SK-N-SH (cell line): Measurements from ENCODE around the gene CES1. TPM values are rescaled to one million over a fixed set of nuclear protein-coding genes. Genes with fewer than 3 reads are reported as not detected.
"Not testable (repeated sequence)": the region's sequence is repeated elsewhere in the genome, so short reads cannot be mapped to it uniquely, and the experiment has no call there.

Experiments
- CTCF ChIA-PET: fragments of 300-600, 350-600 bp; formaldehyde crosslinking; extraction: SDS; loops from one replicate; lab custom pipeline; 2021; lab: Yijun Ruan, JAX
- POLR2A ChIA-PET: fragments of 350-600 bp; sonication (Branson Sonifier 250); formaldehyde crosslinking; extraction: SDS; loops from one replicate; lab custom pipeline; 2020; ENCODE audit warnings: antibody characterized with exemption, inconsistent platforms; lab: Yijun Ruan, JAX
- DNase-seq: peaks from one replicate; pipeline ENCODE4 v3.0.0; 2012
- H2AFZ ChIP-seq: fragments of 200-600 bp; sonication (generic); 2 replicates; pipeline ENCODE4 v1.8.1; 2016; ENCODE audit warnings: antibody characterized with exemption, mild to moderate bottlenecking, low read depth
- H3F3A ChIP-seq: fragments of 200-600 bp; sonication (generic); replicated peaks from 2 replicates; pipeline ENCODE3; 2016; ENCODE audit warnings: antibody characterized with exemption, mild to moderate bottlenecking; ENCODE audit not compliant: insufficient read depth
- H3K27ac ChIP-seq, 2 experiments: fragments of 200-500 bp in 1 of 2; fragments of 200-600 bp in 1 of 2; sonication (Bioruptor generic) in 1 of 2; sonication (generic), shearing (Covaris generic) in 1 of 2; 2 replicates each; pipeline versions ENCODE4 v1.5.1 to v1.6.1; 2014 to 2016; ENCODE audit warnings: low read depth in 2 of 2, inconsistent platforms in 1 of 2, low read length in 1 of 2, mild to moderate bottlenecking in 1 of 2, mixed read lengths in 1 of 2
- H3K27me3 ChIP-seq: fragments of 200-600 bp; sonication (generic), shearing (Covaris generic); 2 replicates; pipeline ENCODE4 v1.6.1; 2016; ENCODE audit warnings: mixed run types; ENCODE audit not compliant: insufficient read depth
- H3K36me3 ChIP-seq, 2 experiments: fragments of 200-500 bp in 1 of 2; fragments of 200-600 bp in 1 of 2; sonication (Bioruptor generic) in 1 of 2; sonication (generic) in 1 of 2; replicated peaks in 1 of 2; 2 replicates each; pipeline versions ENCODE3 to v1.5.1; 2014 to 2016; ENCODE audit warnings: low read length in 1 of 2, mild to moderate bottlenecking in 1 of 2; ENCODE audit not compliant: insufficient read depth in 2 of 2, control insufficient read depth in 1 of 2
- H3K4me1 ChIP-seq, 2 experiments: fragments of 200-500 bp in 1 of 2; fragments of 200-600 bp in 1 of 2; sonication (Bioruptor generic) in 1 of 2; sonication (generic), shearing (Covaris generic) in 1 of 2; 2 replicates each; pipeline versions ENCODE4 v1.5.1 to v1.6.1; 2014 to 2016; ENCODE audit warnings: low read depth in 1 of 2, low read length in 1 of 2, mixed run types in 1 of 2; ENCODE audit not compliant: insufficient read depth in 2 of 2, control insufficient read depth in 1 of 2
- H3K4me2 ChIP-seq: fragments of 200-600 bp; sonication (generic), shearing (Covaris generic); 2 replicates; pipeline ENCODE4 v1.6.1; 2017; ENCODE audit warnings: mixed run types
- H3K4me3 ChIP-seq, 2 experiments: fragments of 200-500 bp in 1 of 2; fragments of 200-600 bp in 1 of 2; sonication (Bioruptor generic) in 1 of 2; sonication (generic), shearing (Covaris generic) in 1 of 2; 2 replicates each; pipeline versions ENCODE4 v1.5.1 to v1.8.1; 2014 to 2016; ENCODE audit warnings: low read depth in 2 of 2, inconsistent platforms in 1 of 2, low read length in 1 of 2, mild to moderate bottlenecking in 1 of 2, mixed read lengths in 1 of 2, moderate library complexity in 1 of 2
- H3K79me2 ChIP-seq: fragments of 200-600 bp; sonication (generic); 2 replicates; pipeline ENCODE4 v1.8.1; 2017; ENCODE audit warnings: mild to moderate bottlenecking; ENCODE audit not compliant: insufficient read depth
- H3K9ac ChIP-seq: fragments of 200-600 bp; sonication (generic); 2 replicates; pipeline ENCODE4 v1.6.1; 2017; ENCODE audit warnings: mixed run types
- H3K9me2 ChIP-seq: fragments of 200-600 bp; sonication (generic); 2 replicates; pipeline ENCODE4 v1.6.1; 2017; ENCODE audit warnings: mixed run types
- H3K9me3 ChIP-seq: fragments of 200-600 bp; sonication (generic); 2 replicates; pipeline ENCODE4 v1.6.1; 2017; ENCODE audit warnings: mixed run types, mild to moderate bottlenecking, moderate library complexity
- H4K20me1 ChIP-seq: fragments of 200-600 bp; sonication (generic); 2 replicates; pipeline ENCODE4 v1.6.1; 2017; ENCODE audit warnings: mild to moderate bottlenecking, mixed run types; ENCODE audit not compliant: insufficient read depth
- CTCF ChIP-seq: fragments of 200-600 bp; sonication (generic); IDR thresholded peaks from 2 replicates; pipeline ENCODE4 v1.6.1; 2017; ENCODE audit warnings: antibody characterized with exemption, mild to moderate bottlenecking, moderate library complexity
- EZH2phosphoT487 ChIP-seq: fragments of 200-600 bp; sonication (generic); IDR thresholded peaks from 2 replicates; pipeline ENCODE4 v1.6.1; 2017; ENCODE audit warnings: low read depth, mixed run types, mild to moderate bottlenecking, antibody characterized with exemption, moderate library complexity, borderline replicate concordance
- FOXJ3 ChIP-seq: sonication (generic); formaldehyde crosslinking; IDR thresholded peaks from 2 replicates; pipeline ENCODE4 v1.5.1; 2020; ENCODE audit warnings: mild to moderate bottlenecking, missing genetic modification reagents
- GABPA ChIP-seq: IDR thresholded peaks from 2 replicates; pipeline ENCODE4 v1.4.0; 2012; ENCODE audit warnings: low read depth, mild to moderate bottlenecking
- IRF3 ChIP-seq: fragments of 150-350 bp; IDR thresholded peaks from 2 replicates; pipeline ENCODE4 v1.6.1; 2016; ENCODE audit warnings: mild to moderate bottlenecking, low read depth, low read length
- NFIC ChIP-seq: IDR thresholded peaks from 2 replicates; pipeline ENCODE4 v1.4.0; 2012; ENCODE audit warnings: borderline replicate concordance
- PBX3 ChIP-seq: IDR thresholded peaks from 2 replicates; pipeline ENCODE4; 2012
- USF1 ChIP-seq: IDR thresholded peaks from 2 replicates; pipeline ENCODE4 v1.4.0; 2012; ENCODE audit warnings: low read depth, borderline replicate concordance
- WGBS: methylation state at CpG from one replicate; pipeline ENCODE4 v1.1.6; 2017; ENCODE audit warnings: low lambda C conversion rate; 5-methylcytosine and 5-hydroxymethylcytosine counted together
- polyA plus RNA-seq, 3 experiments: library from polyadenylated mRNA; depleted of rRNA; stranded (reverse); fragments of >200 nt; gene quantifications; 2 replicates each; pipeline ENCODE4 v1.2.3, GENCODE V29; 2012

CES1 gene
- polyA plus RNA-seq, 1 of the 3 experiments (the other 2 are of a cell fraction), result not detected

- H3K4me1 ChIP-seq, H3F3A ChIP-seq, H3K36me3 ChIP-seq, H3K4me2 ChIP-seq, H3K4me3 ChIP-seq, DNase-seq, H3K9ac ChIP-seq, H2AFZ ChIP-seq, H3K9me2 ChIP-seq, POLR2A ChIA-PET, CTCF ChIA-PET, H3K9me3 ChIP-seq, H3K27me3 ChIP-seq, H3K79me2 ChIP-seq, H3K27ac ChIP-seq, H4K20me1 ChIP-seq: not testable (repeated sequence)
- 52% methylated on average over 8 of the region's 8 CpGs for WGBS
These were observed 51.4 kb downstream of the CES1 start for GRCh38 chr16:55781456-55781855.

GRCh38 chr16:55780095-55780407, 52.8 kb downstream of the CES1 start:
- H3K36me3 ChIP-seq, H3F3A ChIP-seq, DNase-seq, H3K9ac ChIP-seq, H3K27me3 ChIP-seq, CTCF ChIA-PET, H3K9me3 ChIP-seq, H3K9me2 ChIP-seq, H3K27ac ChIP-seq, H3K4me2 ChIP-seq, H3K4me3 ChIP-seq, H3K79me2 ChIP-seq, H3K4me1 ChIP-seq, H4K20me1 ChIP-seq, H2AFZ ChIP-seq, POLR2A ChIA-PET: not testable (repeated sequence)
- WGBS, result 36% methylated on average over 4 of the region's 4 CpGs

GRCh38 chr16:55779402-55780094, 53.3 kb downstream of the CES1 start:
- no peak for TF ChIP-seq EZH2phosphoT487
- TF ChIP-seq IRF3, result no peak
- TF ChIP-seq NFIC, result no peak
- no peak for TF ChIP-seq GABPA
- DNase-seq, result no peak
- 32% methylated on average over 7 of the region's 7 CpGs for WGBS
- Histone ChIP-seq H3K36me3 (no peaks in the 10 kb centered on the region), H4K20me1 (no peaks in the 10 kb centered on the region), H3K9me2 (no peaks in the 10 kb centered on the region), H3K4me1 (no peaks in the 10 kb centered on the region), H3K4me2 (no peak overlapping the region), H2AFZ (no peak overlapping the region), H3K4me3 (no peak overlapping the region), H3K79me2 (no peaks in the 10 kb centered on the region), H3F3A (no peaks in the 10 kb centered on the region), H3K27me3 (no peaks in the 10 kb centered on the region), H3K27ac (no peak overlapping the region), H3K9ac (no peak overlapping the region), H3K9me3 (no peaks in the 10 kb centered on the region)
- CTCF ChIA-PET, result no interaction called here
- POLR2A ChIA-PET, result no interaction called here

- H3K9me3 ChIP-seq, result no peaks in the 10 kb centered on the region
- no peaks in the 10 kb centered on the region for H3F3A ChIP-seq
- H3K27ac ChIP-seq, result no peak overlapping the region
- DNase-seq, result no peak
- no CpG with 5 or more reads among the region's 2 CpGs for WGBS
- no peaks in the 10 kb centered on the region for H4K20me1 ChIP-seq
- H3K4me3 ChIP-seq, result no peak overlapping the region
- no peaks in the 10 kb centered on the region for H3K9me2 ChIP-seq
- no peaks in the 10 kb centered on the region for H3K27me3 ChIP-seq
- H3K4me2 ChIP-seq, result no peak overlapping the region
- ChIA-PET POLR2A (no interaction called here), CTCF (interaction anchor here (0.7 kb wide), 1 partner anchor 314 kb away, joined by 3 read pairs; no protein-coding TSS in a partner anchor)
- H3K36me3 ChIP-seq, result no peaks in the 10 kb centered on the region
- H3K4me1 ChIP-seq, result no peaks in the 10 kb centered on the region
- H2AFZ ChIP-seq, result no peak overlapping the region
- H3K9ac ChIP-seq, result no peak overlapping the region
- no peaks in the 10 kb centered on the region for H3K79me2 ChIP-seq
- TF ChIP-seq FOXJ3 (CRISPR knock-in tag) (no peak), IRF3 (no peak), USF1 (no peak), PBX3 (no peak), CTCF (no peak)
These were observed 54.1 kb downstream of the CES1 start for GRCh38 chr16:55778757-55779156.
